H1 (cell line): Measurements from ENCODE around the gene SLC1A6. TPM values are rescaled to one million over a fixed set of nuclear protein-coding genes. Genes with fewer than 3 reads are reported as not detected.

Source experiments
- CTCF ChIA-PET: fragments of 300-600 bp; sonication (Branson Sonifier 250); formaldehyde crosslinking; loops from one replicate; lab custom pipeline; 2021; ENCODE audit not compliant: partially characterized antibody; lab: Charles Lee
- POLR2A ChIA-PET: fragments of 300-600 bp; sonication (Branson Sonifier 250); formaldehyde crosslinking; loops from one replicate; lab custom pipeline; 2021; ENCODE audit warnings: inconsistent platforms; ENCODE audit not compliant: partially characterized antibody; lab: Charles Lee
- DNase-seq, 2 experiments: peaks; one replicate each; pipeline versions ENCODE4 v3.0.0 to v3.0.0-alpha.2; 2010 to 2022; ENCODE audit warnings: low spot score in 2 of 2, low read depth in 1 of 2, mixed read lengths in 1 of 2
- FAIRE-seq: peaks from 2 replicates; lab custom pipeline; 2011; peaks lifted over from hg19 to GRCh38; lab: Jason Lieb, UNC
- H2AFZ ChIP-seq: 2 replicates; pipeline ENCODE4 v1.8.1; 2012; ENCODE audit warnings: low read length, inconsistent platforms
- H2AK5ac ChIP-seq: 2 replicates; pipeline ENCODE4 v1.6.1; 2013; ENCODE audit warnings: low read depth, low read length
- H2BK120ac ChIP-seq: replicated peaks from 2 replicates; pipeline ENCODE3; 2013; ENCODE audit warnings: low read depth, low read length, inconsistent platforms
- H2BK12ac ChIP-seq: 2 replicates; pipeline ENCODE4 v1.6.1; 2013; ENCODE audit warnings: low read depth, low read length
- H2BK15ac ChIP-seq: 2 replicates; pipeline ENCODE4 v1.6.1; 2013; ENCODE audit warnings: low read length
- H2BK20ac ChIP-seq: 2 replicates; pipeline ENCODE4 v1.6.1; 2013; ENCODE audit warnings: low read length
- H2BK5ac ChIP-seq: 2 replicates; pipeline ENCODE4 v1.6.1; 2013; ENCODE audit warnings: low read depth, low read length
- H3K14ac ChIP-seq: 2 replicates; pipeline ENCODE4 v1.6.1; 2013; ENCODE audit warnings: inconsistent platforms; ENCODE audit not compliant: insufficient read length
- H3K18ac ChIP-seq: 2 replicates; pipeline ENCODE4 v1.6.1; 2013; ENCODE audit warnings: low read length; ENCODE audit errors: extremely low read depth
- H3K23ac ChIP-seq: 2 replicates; pipeline ENCODE4 v1.6.1; 2013; ENCODE audit warnings: inconsistent platforms; ENCODE audit not compliant: insufficient read length
- H3K23me2 ChIP-seq: 2 replicates; pipeline ENCODE4 v1.6.1; 2013; ENCODE audit warnings: low read depth, low read length
- H3K27ac ChIP-seq: 2 replicates; pipeline ENCODE4 v1.6.1; 2011; ENCODE audit warnings: low read depth, low read length, inconsistent platforms
- H3K27me3 ChIP-seq, 4 experiments: replicated peaks in 1 of 4; 1 replicate in 1 of 4; 2 replicates in 3 of 4; pipeline versions ENCODE4 v1.6.1 to v1.8.1; 2011 to 2013; ENCODE audit warnings: low read length in 3 of 4, mild to moderate bottlenecking in 3 of 4, inconsistent platforms in 2 of 4, mixed read lengths in 2 of 4, moderate library complexity in 1 of 4; ENCODE audit not compliant: control insufficient read depth in 3 of 4, insufficient read depth in 3 of 4; ENCODE audit errors: extremely low read depth in 1 of 4
- H3K36me3 ChIP-seq, 4 experiments: 2 replicates each; pipeline versions ENCODE4 v1.6.1 to v1.8.1; 2011 to 2013; ENCODE audit warnings: mild to moderate bottlenecking in 4 of 4, low read length in 3 of 4, moderate library complexity in 2 of 4, control low read depth in 1 of 4, inconsistent platforms in 1 of 4; ENCODE audit not compliant: insufficient read depth in 4 of 4, control insufficient read depth in 2 of 4
- H3K4ac ChIP-seq: replicated peaks from 2 replicates; pipeline ENCODE3; 2013; ENCODE audit warnings: low read length, low read depth, mixed read lengths, inconsistent platforms; ENCODE audit not compliant: insufficient read length
- H3K4me1 ChIP-seq, 4 experiments: replicated peaks in 1 of 4; 1 replicate in 1 of 4; 2 replicates in 3 of 4; pipeline versions ENCODE4 v1.6.1 to v1.8.1; 2011 to 2013; ENCODE audit warnings: low read length in 3 of 4, inconsistent platforms in 2 of 4, mixed read lengths in 1 of 4; ENCODE audit not compliant: insufficient read depth in 4 of 4, control insufficient read depth in 3 of 4
- H3K4me2 ChIP-seq, 2 experiments: 2 replicates each; pipeline versions ENCODE4 v1.6.1 to v1.8.1; 2011 to 2013; ENCODE audit warnings: low read depth in 2 of 2, low read length in 2 of 2, control low read depth in 1 of 2, inconsistent platforms in 1 of 2, mild to moderate bottlenecking in 1 of 2; ENCODE audit not compliant: insufficient read depth in 1 of 2
- H3K4me3 ChIP-seq, 4 experiments: fragments of 200-600, 300-600 bp in 1 of 4; sonication (generic), shearing (Covaris generic), sonication (Bioruptor Twin) in 1 of 4; 2 replicates each; pipeline versions ENCODE4 v1.5.1 to v1.8.1; 2011 to 2016; ENCODE audit warnings: low read length in 4 of 4, low read depth in 3 of 4, control low read depth in 2 of 4, inconsistent platforms in 2 of 4, mild to moderate bottlenecking in 2 of 4, mixed read lengths in 1 of 4, moderate library complexity in 1 of 4; ENCODE audit not compliant: insufficient read depth in 2 of 4; ENCODE audit errors: extremely low read depth in 1 of 4
- H3K56ac ChIP-seq: replicated peaks from 2 replicates; pipeline ENCODE3; 2013; ENCODE audit warnings: low read depth, mild to moderate bottlenecking, mixed read lengths, low read length, inconsistent platforms; ENCODE audit not compliant: insufficient read length
- H3K79me1 ChIP-seq: 2 replicates; pipeline ENCODE4 v1.6.1; 2013; ENCODE audit warnings: low read depth, low read length, control low read depth
- H3K79me2 ChIP-seq, 2 experiments: 2 replicates each; pipeline versions ENCODE4 v1.6.1 to v1.8.1; 2012 to 2013; ENCODE audit warnings: low read length in 2 of 2, mild to moderate bottlenecking in 2 of 2, inconsistent platforms in 1 of 2; ENCODE audit not compliant: insufficient read depth in 2 of 2, control insufficient read depth in 1 of 2
- H3K9ac ChIP-seq, 4 experiments: replicated peaks in 1 of 4; 1 replicate in 1 of 4; 2 replicates in 3 of 4; pipeline versions ENCODE4 v1.6.1 to v1.8.1; 2011 to 2013; ENCODE audit warnings: low read depth in 3 of 4, low read length in 3 of 4, control low read depth in 2 of 4, mild to moderate bottlenecking in 2 of 4, moderate library complexity in 2 of 4, inconsistent platforms in 1 of 4; ENCODE audit errors: extremely low read depth in 1 of 4
- H3K9me3 ChIP-seq, 2 experiments: 2 replicates each; pipeline versions ENCODE4 v1.6.1 to v1.8.1; 2012 to 2013; ENCODE audit warnings: mild to moderate bottlenecking in 2 of 2, moderate library complexity in 2 of 2, control low read depth in 1 of 2, inconsistent platforms in 1 of 2, low read depth in 1 of 2, low read length in 1 of 2, mixed read lengths in 1 of 2; ENCODE audit not compliant: insufficient read depth in 2 of 2
- H4K20me1 ChIP-seq, 2 experiments: replicated peaks in 1 of 2; 2 replicates each; pipeline versions ENCODE3 to v1.8.1; 2011 to 2013; ENCODE audit warnings: inconsistent platforms in 2 of 2, low read length in 2 of 2, mild to moderate bottlenecking in 1 of 2; ENCODE audit not compliant: insufficient read depth in 2 of 2, control insufficient read depth in 1 of 2
- H4K5ac ChIP-seq: 2 replicates; pipeline ENCODE4 v1.6.1; 2013; ENCODE audit warnings: low read length, low read depth, mixed read lengths, inconsistent platforms; ENCODE audit not compliant: insufficient read length
- H4K8ac ChIP-seq: 2 replicates; pipeline ENCODE4 v1.8.0; 2013; ENCODE audit warnings: mild to moderate bottlenecking, moderate library complexity, low read length, inconsistent platforms; ENCODE audit not compliant: insufficient read depth; ENCODE audit errors: extremely low read depth
- H4K91ac ChIP-seq: replicated peaks from 2 replicates; pipeline ENCODE3; 2013; ENCODE audit warnings: low read length, mixed read lengths, inconsistent platforms; ENCODE audit not compliant: insufficient read length
- GTF2F1 ChIP-seq: IDR thresholded peaks from 2 replicates; pipeline ENCODE4 v1.6.1; 2012; ENCODE audit warnings: low read depth, low read length, improper control_type of control experiment, borderline replicate concordance
- JUND ChIP-seq: IDR thresholded peaks from 2 replicates; pipeline ENCODE4 v1.6.1; 2011; ENCODE audit warnings: mild to moderate bottlenecking, improper control_type of control experiment, low read length
- KDM4A ChIP-seq: IDR thresholded peaks from one replicate; pipeline ENCODE4 v1.7.1; 2012; ENCODE audit warnings: low read depth, mild to moderate bottlenecking, moderate library complexity, low read length, inconsistent platforms; ENCODE audit not compliant: severe bottlenecking
- PHF8 ChIP-seq: fragments of 200-600 bp; sonication (generic); conservative IDR thresholded peaks from 2 replicates; pipeline ENCODE4 v1.7.1; 2012; ENCODE audit warnings: low read depth, mild to moderate bottlenecking, inconsistent platforms, low read length, moderate library complexity
- POLR2AphosphoS5 ChIP-seq: IDR thresholded peaks from 2 replicates; pipeline ENCODE4 v1.6.1; 2011; ENCODE audit warnings: low read depth, low read length
- TEAD4 ChIP-seq: IDR thresholded peaks from 2 replicates; pipeline ENCODE4 v1.6.1; 2012; ENCODE audit warnings: low read depth, low read length, inconsistent platforms, mixed read lengths
- YY1 ChIP-seq: IDR thresholded peaks from 2 replicates; pipeline ENCODE4 v1.6.1; 2011; ENCODE audit warnings: low read depth, mild to moderate bottlenecking, low read length
- WGBS, 2 experiments: shearing (Covaris generic) in 1 of 2; methylation state at CpG; one replicate each; pipeline versions ENCODE4 v1.1.6 to v1.1.7; 2013 to 2015; ENCODE audit warnings: low lambda C conversion rate in 2 of 2, mixed read lengths in 2 of 2, inconsistent platforms in 1 of 2, low coverage in 1 of 2, missing lambda C conversion rate in 1 of 2; ENCODE audit not compliant: insufficient replicate concordance in 2 of 2, insufficient coverage in 1 of 2, insufficient read length in 1 of 2; ENCODE audit errors: extremely low coverage in 1 of 2, missing lambda C conversion rate in 1 of 2; 5-methylcytosine and 5-hydroxymethylcytosine counted together
- polyA plus RNA-seq, 7 experiments: library from polyadenylated mRNA; depleted of rRNA in 3 of 7; stranded (reverse) in 5 of 7; unstranded in 2 of 7; fragments of >200 nt in 5 of 7; fragments of 200-250 nt in 2 of 7; gene quantifications; 1 replicate in 5 of 7; 2 replicates in 1 of 7; 4 replicates in 1 of 7; pipeline versions ENCODE4 v1.2.1 to v1.2.3, GENCODE V29; 2011 to 2013; ENCODE audit warnings: missing spikeins in 2 of 7, mixed read lengths in 2 of 7
- total RNA-seq: library from RNA; stranded (reverse); fragmentation: NEBNext Ultra II Directional; extraction: Animal tissue kit (Norgen Biotek cat#: 25700); gene quantifications from 2 replicates; pipeline ENCODE4 v1.2.1, GENCODE V29; 2021
- TF ChIP-seq, protein P1 (sequence below): IDR thresholded peaks from 2 replicates; pipeline ENCODE4 v1.6.1; 2012; ENCODE audit warnings: low read length, inconsistent platforms
- TF ChIP-seq, protein P2 (sequence below): IDR thresholded peaks from 2 replicates; pipeline ENCODE4 v1.6.1; 2012; ENCODE audit warnings: inconsistent platforms

SLC1A6 gene
- total and polyA plus RNA-seq, 2 of the 8 experiments (the other 6 are each of a cell fraction or from before 2014, with no cell fraction given), result 14.0 to 26.6 TPM

DNA sequence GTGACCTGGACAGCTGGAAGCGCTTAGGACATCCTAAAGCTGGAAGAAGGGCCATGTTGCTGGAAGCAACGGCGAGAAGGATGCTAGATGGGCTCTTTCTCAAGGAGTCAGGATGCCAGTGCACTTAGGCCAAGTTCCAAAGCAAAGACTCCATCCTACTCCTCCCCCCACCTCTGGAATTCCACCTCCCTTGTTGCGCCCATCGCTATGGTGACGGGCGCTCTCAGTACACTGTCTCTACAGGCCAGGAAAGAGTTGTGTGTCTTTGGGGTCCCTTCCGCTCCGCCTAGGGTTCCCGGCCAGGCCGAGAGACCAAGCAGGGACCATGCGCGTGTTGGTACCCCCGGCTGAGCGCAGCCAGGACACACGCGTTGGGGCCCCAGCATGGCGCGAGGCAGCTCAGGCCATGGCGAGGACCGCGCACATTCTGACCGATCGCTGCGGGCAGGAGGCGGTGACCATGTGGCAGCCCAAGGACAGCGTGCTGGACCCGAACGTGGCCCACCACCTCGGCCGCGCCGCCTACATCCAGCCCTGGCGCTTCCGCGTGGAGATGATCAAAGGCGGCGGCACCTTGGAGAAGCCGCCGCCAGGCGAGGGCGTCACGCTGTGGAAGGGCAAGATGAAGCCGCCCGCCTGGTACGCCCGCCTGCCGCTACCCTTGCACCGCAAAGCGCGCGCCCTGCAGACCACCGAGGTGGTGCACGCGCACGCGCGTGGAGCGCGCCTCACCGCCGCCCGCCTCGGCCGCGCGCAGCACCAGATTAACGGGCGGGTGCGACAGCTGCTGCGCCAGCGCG, 31.0 kb upstream of the SLC1A6 start:
- H4K5ac ChIP-seq, result no peak overlapping the region
- no peak overlapping the region for H2BK120ac ChIP-seq
- H3K4me3 ChIP-seq, result peak overlapping the region; percentile 29 to 58 (median 46)
- no peaks in the 10 kb centered on the region for H3K79me1 ChIP-seq
- 26% methylated on average over 66 of the region's 73 CpGs; no CpG with 5 or more reads in 1 of the 2 experiments for WGBS, 2 experiments
- H2AK5ac ChIP-seq, result no peak overlapping the region
- peaks cover 8% of the 10 kb centered on the region for H3K23me2 ChIP-seq
- peaks cover 0 to 3% (median 0%) of the 10 kb centered on the region in 4 experiments; a peak in 1 of 7 replicates for H3K4me1 ChIP-seq
- no peak overlapping the region for H3K23ac ChIP-seq
- H4K91ac ChIP-seq, result peak overlapping the region; percentile 66
- H2BK12ac ChIP-seq, result peak overlapping the region; percentile 98; the same call in 1 of the 2 replicates
- FAIRE-seq (peak; percentile 79), DNase-seq (peak; percentile 23 to 81)
- H4K8ac ChIP-seq, result peak overlapping the region; percentile 92
- H3K4ac ChIP-seq, result peak overlapping the region; percentile 44
- POLR2A ChIA-PET, result interaction anchor here (1.0 to 1.5 kb wide), 3 partner anchors 15 to 146 kb away, joined by 3 to 4 read pairs (median 3); no protein-coding TSS in a partner anchor
- H3K4me2 ChIP-seq, result peak overlapping the region; percentile 66 to 73
- H3K79me2 ChIP-seq, result no peaks in the 10 kb centered on the region
- peaks cover 0 to 6% of the 10 kb centered on the region in 2 experiments; a peak in 1 of 4 replicates for H3K9me3 ChIP-seq
- no peaks in the 10 kb centered on the region for H3K36me3 ChIP-seq
- peak overlapping the region; percentile 9 for H2BK5ac ChIP-seq
- peak overlapping the region; percentile 90 for H3K18ac ChIP-seq
- no peak overlapping the region for H3K27ac ChIP-seq
- H3K56ac ChIP-seq, result no peak overlapping the region
- H3K27me3 ChIP-seq, result peaks cover 0 to 27% (median 14%) of the 10 kb centered on the region in 4 experiments; a peak in 6 of 7 replicates
- peaks cover 0 to 2% of the 10 kb centered on the region in 2 experiments for H4K20me1 ChIP-seq
- H3K9ac ChIP-seq, result peak overlapping the region in 3 of 4 experiments; percentile 6 to 58 (median 56); a peak in 4 of 7 replicates
- H2AFZ ChIP-seq, result peak overlapping the region; percentile 70; the same call in 1 of the 2 replicates
- peak overlapping the region; percentile 80; the same call in 1 of the 2 replicates for H2BK20ac ChIP-seq
- peak overlapping the region; percentile 61; the same call in 1 of the 2 replicates for H2BK15ac ChIP-seq
- CTCF ChIA-PET, result interaction anchor here (1.1 to 1.2 kb wide), 2 partner anchors 13 to 14 kb away, joined by 3 read pairs; no protein-coding TSS in a partner anchor
- H3K14ac ChIP-seq, result no peak overlapping the region
- TF ChIP-seq TEAD4, result peak; percentile 93
- no peak for TF ChIP-seq JUND
- TF ChIP-seq, protein P1, sequence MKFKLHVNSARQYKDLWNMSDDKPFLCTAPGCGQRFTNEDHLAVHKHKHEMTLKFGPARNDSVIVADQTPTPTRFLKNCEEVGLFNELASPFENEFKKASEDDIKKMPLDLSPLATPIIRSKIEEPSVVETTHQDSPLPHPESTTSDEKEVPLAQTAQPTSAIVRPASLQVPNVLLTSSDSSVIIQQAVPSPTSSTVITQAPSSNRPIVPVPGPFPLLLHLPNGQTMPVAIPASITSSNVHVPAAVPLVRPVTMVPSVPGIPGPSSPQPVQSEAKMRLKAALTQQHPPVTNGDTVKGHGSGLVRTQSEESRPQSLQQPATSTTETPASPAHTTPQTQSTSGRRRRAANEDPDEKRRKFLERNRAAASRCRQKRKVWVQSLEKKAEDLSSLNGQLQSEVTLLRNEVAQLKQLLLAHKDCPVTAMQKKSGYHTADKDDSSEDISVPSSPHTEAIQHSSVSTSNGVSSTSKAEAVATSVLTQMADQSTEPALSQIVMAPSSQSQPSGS, result no peak
- TF ChIP-seq YY1, result no peak
- peak; percentile 83 for TF ChIP-seq KDM4A
- TF ChIP-seq, protein P2, sequence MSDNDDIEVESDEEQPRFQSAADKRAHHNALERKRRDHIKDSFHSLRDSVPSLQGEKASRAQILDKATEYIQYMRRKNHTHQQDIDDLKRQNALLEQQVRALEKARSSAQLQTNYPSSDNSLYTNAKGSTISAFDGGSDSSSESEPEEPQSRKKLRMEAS, result peak; percentile 80; the same call in 1 of the 2 replicates
- no peak for TF ChIP-seq POLR2AphosphoS5
- TF ChIP-seq PHF8, result peak; percentile 40; the same call in 1 of the 2 replicates
- TF ChIP-seq GTF2F1, result no peak
